ENCODE measurements around the gene PTPRG.

DNA sequence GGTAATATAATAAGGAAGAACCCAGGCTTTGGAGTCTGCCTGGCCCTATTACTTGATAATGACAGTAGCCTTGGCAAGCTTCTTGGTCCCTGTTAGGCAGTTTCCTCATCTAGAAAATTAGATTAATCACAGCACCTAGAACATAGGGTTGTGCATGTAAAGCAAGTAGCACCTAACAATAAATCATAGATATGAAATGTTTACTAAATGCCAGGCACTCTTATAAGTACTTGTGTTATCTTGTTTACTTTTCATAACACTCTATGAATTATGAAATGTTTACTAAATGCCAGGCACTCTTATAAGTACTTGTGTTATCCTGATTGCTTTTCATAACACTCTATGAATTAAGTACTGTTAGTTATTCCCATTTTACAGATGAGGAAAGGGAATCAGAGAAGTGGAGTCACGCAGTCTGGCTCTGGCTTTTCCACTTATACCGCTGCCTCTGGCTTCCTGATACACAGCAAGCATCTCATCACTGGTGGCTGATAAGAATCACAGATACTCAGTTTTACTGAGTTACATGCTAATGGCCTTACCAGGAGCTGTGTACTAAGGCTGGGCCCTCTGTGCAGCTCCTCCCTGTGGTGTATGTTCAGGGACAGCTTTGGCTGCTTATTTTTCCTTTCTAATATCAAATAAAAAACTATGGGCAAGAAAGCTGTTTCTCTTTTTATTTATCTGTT lies 688.6 kb downstream of the PTPRG start:
- TF ChIP-seq, protein P1, sequence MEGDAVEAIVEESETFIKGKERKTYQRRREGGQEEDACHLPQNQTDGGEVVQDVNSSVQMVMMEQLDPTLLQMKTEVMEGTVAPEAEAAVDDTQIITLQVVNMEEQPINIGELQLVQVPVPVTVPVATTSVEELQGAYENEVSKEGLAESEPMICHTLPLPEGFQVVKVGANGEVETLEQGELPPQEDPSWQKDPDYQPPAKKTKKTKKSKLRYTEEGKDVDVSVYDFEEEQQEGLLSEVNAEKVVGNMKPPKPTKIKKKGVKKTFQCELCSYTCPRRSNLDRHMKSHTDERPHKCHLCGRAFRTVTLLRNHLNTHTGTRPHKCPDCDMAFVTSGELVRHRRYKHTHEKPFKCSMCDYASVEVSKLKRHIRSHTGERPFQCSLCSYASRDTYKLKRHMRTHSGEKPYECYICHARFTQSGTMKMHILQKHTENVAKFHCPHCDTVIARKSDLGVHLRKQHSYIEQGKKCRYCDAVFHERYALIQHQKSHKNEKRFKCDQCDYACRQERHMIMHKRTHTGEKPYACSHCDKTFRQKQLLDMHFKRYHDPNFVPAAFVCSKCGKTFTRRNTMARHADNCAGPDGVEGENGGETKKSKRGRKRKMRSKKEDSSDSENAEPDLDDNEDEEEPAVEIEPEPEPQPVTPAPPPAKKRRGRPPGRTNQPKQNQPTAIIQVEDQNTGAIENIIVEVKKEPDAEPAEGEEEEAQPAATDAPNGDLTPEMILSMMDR (IDR thresholded peaks at IDR 0.05), result no peak
- TF ChIP-seq POLR2A (IDR thresholded peaks at IDR 0.05), result no peak
